Measurements from ENCODE around the gene PIK3C2B.

DNA sequence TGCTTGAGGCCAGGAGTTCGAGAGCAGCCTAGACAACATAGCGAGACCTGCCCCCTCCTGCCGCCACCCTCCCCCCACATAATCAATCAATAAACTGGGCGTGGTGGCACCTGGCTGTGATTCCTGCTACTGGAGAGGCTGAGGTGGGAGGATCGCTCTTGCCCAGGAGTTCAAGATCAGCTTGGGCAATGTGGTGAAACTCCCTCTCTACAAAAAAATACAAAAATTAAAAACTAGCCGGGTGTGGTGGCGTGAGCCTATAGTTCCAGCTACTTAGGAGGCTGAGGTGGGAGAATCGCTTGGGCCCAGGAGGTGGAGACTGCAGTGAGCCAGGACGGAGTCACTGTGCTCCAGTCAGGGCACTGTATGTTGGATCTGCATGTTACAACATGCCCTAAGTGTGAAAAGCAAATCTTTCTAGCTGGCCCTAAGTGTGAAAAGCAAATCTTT lies 14.6 kb upstream of the PIK3C2B start:
- TF ChIP-seq, protein P1, sequence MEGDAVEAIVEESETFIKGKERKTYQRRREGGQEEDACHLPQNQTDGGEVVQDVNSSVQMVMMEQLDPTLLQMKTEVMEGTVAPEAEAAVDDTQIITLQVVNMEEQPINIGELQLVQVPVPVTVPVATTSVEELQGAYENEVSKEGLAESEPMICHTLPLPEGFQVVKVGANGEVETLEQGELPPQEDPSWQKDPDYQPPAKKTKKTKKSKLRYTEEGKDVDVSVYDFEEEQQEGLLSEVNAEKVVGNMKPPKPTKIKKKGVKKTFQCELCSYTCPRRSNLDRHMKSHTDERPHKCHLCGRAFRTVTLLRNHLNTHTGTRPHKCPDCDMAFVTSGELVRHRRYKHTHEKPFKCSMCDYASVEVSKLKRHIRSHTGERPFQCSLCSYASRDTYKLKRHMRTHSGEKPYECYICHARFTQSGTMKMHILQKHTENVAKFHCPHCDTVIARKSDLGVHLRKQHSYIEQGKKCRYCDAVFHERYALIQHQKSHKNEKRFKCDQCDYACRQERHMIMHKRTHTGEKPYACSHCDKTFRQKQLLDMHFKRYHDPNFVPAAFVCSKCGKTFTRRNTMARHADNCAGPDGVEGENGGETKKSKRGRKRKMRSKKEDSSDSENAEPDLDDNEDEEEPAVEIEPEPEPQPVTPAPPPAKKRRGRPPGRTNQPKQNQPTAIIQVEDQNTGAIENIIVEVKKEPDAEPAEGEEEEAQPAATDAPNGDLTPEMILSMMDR (conservative IDR thresholded peaks at IDR 0.05) = no peak
- no peak for TF ChIP-seq EZH2 (IDR thresholded peaks at IDR 0.05; ENCODE audit: low read depth)

Measured in PC-9 (cell line).